HepG2 (cell line): ENCODE measurements around the gene PYGB. TPM values are rescaled to one million over a fixed set of nuclear protein-coding genes. Genes with fewer than 3 reads are reported as not detected.
A peak's percentile ranks its signal among the peaks of the same experiment; 100 is the strongest.

Experiments
- EED ChIP-seq: sonication (generic); formaldehyde crosslinking; IDR thresholded peaks from 2 replicates; pipeline ENCODE4 v1.5.0; 2020; ENCODE audit warnings: mild to moderate bottlenecking, missing genetic modification reagents
- HNF4A ChIP-seq: sonication (generic); formaldehyde crosslinking; IDR thresholded peaks from 2 replicates; pipeline ENCODE4 v1.4.0; 2020; ENCODE audit warnings: missing genetic modification reagents
- MTA1 ChIP-seq: sonication (generic); formaldehyde crosslinking; IDR thresholded peaks from 2 replicates; pipeline ENCODE4 v1.4.0; 2020; ENCODE audit warnings: missing genetic modification reagents, mild to moderate bottlenecking, borderline replicate concordance
- NR2C2 ChIP-seq: sonication (generic); formaldehyde crosslinking; IDR thresholded peaks from 2 replicates; pipeline ENCODE4 v1.4.0; 2020; ENCODE audit warnings: missing genetic modification reagents, mild to moderate bottlenecking, moderate library complexity, borderline replicate concordance
- SMARCC2 ChIP-seq: fragments of 450-650 bp; IDR thresholded peaks from 2 replicates; pipeline ENCODE4 v1.6.1; 2017; ENCODE audit warnings: antibody characterized with exemption, mild to moderate bottlenecking
- TCF7L2 ChIP-seq: IDR thresholded peaks from 2 replicates; pipeline ENCODE4 v1.6.1; 2011; ENCODE audit warnings: mild to moderate bottlenecking, low read depth, low read length, moderate library complexity
- ZNF230 ChIP-seq: sonication (generic); formaldehyde crosslinking; IDR thresholded peaks from 2 replicates; pipeline ENCODE4 v1.4.0; 2020; ENCODE audit warnings: mild to moderate bottlenecking, missing genetic modification reagents
- ZNF337 ChIP-seq: sonication (generic); formaldehyde crosslinking; IDR thresholded peaks from 2 replicates; pipeline ENCODE4 v1.5.1; 2020; ENCODE audit warnings: missing genetic modification reagents, low read depth, mild to moderate bottlenecking, borderline replicate concordance
- ZNF451 ChIP-seq: sonication (generic); formaldehyde crosslinking; IDR thresholded peaks from 2 replicates; pipeline ENCODE4 v1.5.0; 2020; ENCODE audit warnings: mild to moderate bottlenecking, missing genetic modification reagents
- ZNF543 ChIP-seq: sonication (generic); formaldehyde crosslinking; IDR thresholded peaks from 2 replicates; pipeline ENCODE4 v1.4.0; 2020; ENCODE audit warnings: mild to moderate bottlenecking, missing genetic modification reagents
- ZNF766 ChIP-seq: sonication (generic); formaldehyde crosslinking; IDR thresholded peaks from 2 replicates; pipeline ENCODE4 v1.5.0; 2020; ENCODE audit warnings: missing genetic modification reagents, borderline replicate concordance
- ZNF883 ChIP-seq: sonication (generic); formaldehyde crosslinking; IDR thresholded peaks from 2 replicates; pipeline ENCODE4 v1.5.1; 2020; ENCODE audit warnings: mild to moderate bottlenecking, missing genetic modification reagents; ENCODE audit errors: not compliant biosample characterization
- polyA plus RNA-seq, 8 experiments: library from polyadenylated mRNA; depleted of rRNA in 3 of 8; stranded (reverse) in 7 of 8; unstranded in 1 of 8; fragments of >200 nt; fragmentation: Illumina TruSeq in 4 of 8; extraction: Trizol in 4 of 8; gene quantifications; 2 replicates each; pipeline versions ENCODE4 v1.2.1 to v1.2.3, GENCODE V29; 2011 to 2016; ENCODE audit warnings: low read depth in 4 of 8, missing spikeins in 1 of 8, mixed read lengths in 1 of 8; ENCODE audit not compliant: insufficient read depth in 1 of 8
- total RNA-seq, 5 experiments: library from RNA; depleted of rRNA; stranded (reverse); fragments of >200 nt; fragmentation: Illumina TruSeq; extraction: Trizol; gene quantifications; 2 replicates each; pipeline ENCODE4 v1.2.3, GENCODE V29; 2016; ENCODE audit warnings: low read depth in 1 of 5
- TF ChIP-seq, protein P1 (sequence below): sonication (generic); formaldehyde crosslinking; IDR thresholded peaks from 2 replicates; pipeline ENCODE4 v1.4.0; 2020; ENCODE audit warnings: mild to moderate bottlenecking, missing genetic modification reagents
- TF ChIP-seq, protein P2 (sequence below): sonication (generic); formaldehyde crosslinking; IDR thresholded peaks from 2 replicates; pipeline ENCODE4 v1.4.0; 2020; ENCODE audit warnings: missing genetic modification reagents, borderline replicate concordance
- TF ChIP-seq, protein P3 (sequence below): sonication (generic); formaldehyde crosslinking; IDR thresholded peaks from 2 replicates; pipeline ENCODE4 v1.5.0; 2020; ENCODE audit warnings: missing genetic modification reagents
- TF ChIP-seq, protein P4 (sequence below): sonication (generic); formaldehyde crosslinking; IDR thresholded peaks from 2 replicates; pipeline ENCODE4 v1.8.0; 2022; ENCODE audit warnings: mild to moderate bottlenecking, missing genetic modification reagents, moderate library complexity
- TF ChIP-seq, protein P5 (sequence below): sonication (generic); formaldehyde crosslinking; IDR thresholded peaks from 2 replicates; pipeline ENCODE4 v1.5.0; 2020; ENCODE audit warnings: mild to moderate bottlenecking, missing genetic modification reagents, borderline replicate concordance

PYGB gene
- total and polyA plus RNA-seq, 2 of the 13 experiments (the other 11 are each of a cell fraction or from before 2014, with no cell fraction given): 24.2 to 86.3 TPM

DNA sequence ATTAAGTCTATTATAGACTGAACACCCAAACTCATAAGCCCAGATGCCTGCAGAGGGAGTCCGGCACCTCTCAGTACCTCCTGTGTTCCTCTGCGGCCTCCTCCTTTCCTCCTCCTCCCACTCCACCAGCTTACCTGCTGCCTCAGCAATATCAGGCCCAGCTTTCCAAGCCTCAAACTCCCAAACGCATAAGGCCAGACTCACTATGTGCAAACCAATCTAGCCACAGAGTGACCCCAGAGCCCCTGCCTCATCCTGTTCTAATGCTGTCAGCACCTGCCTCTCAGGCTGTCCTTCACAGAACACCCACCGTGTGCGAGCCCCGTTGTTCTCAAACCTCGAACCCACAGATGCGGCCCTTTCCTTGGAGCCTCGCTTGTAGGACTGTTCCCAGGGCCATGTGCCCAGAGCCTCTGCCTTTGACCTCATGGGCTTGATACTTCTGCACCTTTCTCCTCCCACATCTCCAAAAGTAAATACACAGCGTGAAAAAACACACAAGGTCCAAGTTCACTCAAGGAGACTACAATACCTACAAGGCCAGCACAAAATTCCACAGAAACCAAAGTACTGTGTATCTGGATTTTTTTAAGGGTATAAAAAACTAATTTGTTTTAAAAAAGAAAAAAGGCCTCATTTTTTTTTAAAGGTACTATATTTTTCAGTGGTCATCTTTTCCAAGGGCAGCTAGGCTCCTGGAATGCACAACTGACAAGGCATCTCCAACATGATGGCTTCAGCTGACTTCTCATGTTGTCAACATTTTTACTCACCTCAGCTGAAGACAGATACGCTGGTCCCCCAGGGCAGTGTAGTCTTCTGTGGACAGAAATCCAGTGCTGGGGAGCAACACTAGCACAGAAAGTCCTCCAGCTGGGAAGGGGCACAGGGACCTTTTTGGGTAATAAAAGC is 90.5 kb downstream of the PYGB start (continued):
- TF ChIP-seq EED (CRISPR knock-in tag): no peak
- no peak for TF ChIP-seq TCF7L2
- TF ChIP-seq ZNF883 (CRISPR knock-in tag): peak; percentile 97
- peak; percentile 97; the same call in 1 of the 2 replicates for TF ChIP-seq ZNF766 (CRISPR knock-in tag)
- TF ChIP-seq, protein P1, sequence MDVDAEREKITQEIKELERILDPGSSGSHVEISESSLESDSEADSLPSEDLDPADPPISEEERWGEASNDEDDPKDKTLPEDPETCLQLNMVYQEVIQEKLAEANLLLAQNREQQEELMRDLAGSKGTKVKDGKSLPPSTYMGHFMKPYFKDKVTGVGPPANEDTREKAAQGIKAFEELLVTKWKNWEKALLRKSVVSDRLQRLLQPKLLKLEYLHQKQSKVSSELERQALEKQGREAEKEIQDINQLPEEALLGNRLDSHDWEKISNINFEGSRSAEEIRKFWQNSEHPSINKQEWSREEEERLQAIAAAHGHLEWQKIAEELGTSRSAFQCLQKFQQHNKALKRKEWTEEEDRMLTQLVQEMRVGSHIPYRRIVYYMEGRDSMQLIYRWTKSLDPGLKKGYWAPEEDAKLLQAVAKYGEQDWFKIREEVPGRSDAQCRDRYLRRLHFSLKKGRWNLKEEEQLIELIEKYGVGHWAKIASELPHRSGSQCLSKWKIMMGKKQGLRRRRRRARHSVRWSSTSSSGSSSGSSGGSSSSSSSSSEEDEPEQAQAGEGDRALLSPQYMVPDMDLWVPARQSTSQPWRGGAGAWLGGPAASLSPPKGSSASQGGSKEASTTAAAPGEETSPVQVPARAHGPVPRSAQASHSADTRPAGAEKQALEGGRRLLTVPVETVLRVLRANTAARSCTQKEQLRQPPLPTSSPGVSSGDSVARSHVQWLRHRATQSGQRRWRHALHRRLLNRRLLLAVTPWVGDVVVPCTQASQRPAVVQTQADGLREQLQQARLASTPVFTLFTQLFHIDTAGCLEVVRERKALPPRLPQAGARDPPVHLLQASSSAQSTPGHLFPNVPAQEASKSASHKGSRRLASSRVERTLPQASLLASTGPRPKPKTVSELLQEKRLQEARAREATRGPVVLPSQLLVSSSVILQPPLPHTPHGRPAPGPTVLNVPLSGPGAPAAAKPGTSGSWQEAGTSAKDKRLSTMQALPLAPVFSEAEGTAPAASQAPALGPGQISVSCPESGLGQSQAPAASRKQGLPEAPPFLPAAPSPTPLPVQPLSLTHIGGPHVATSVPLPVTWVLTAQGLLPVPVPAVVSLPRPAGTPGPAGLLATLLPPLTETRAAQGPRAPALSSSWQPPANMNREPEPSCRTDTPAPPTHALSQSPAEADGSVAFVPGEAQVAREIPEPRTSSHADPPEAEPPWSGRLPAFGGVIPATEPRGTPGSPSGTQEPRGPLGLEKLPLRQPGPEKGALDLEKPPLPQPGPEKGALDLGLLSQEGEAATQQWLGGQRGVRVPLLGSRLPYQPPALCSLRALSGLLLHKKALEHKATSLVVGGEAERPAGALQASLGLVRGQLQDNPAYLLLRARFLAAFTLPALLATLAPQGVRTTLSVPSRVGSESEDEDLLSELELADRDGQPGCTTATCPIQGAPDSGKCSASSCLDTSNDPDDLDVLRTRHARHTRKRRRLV (CRISPR knock-in tag): no peak
- TF ChIP-seq ZNF230: no peak
- TF ChIP-seq, protein P2, sequence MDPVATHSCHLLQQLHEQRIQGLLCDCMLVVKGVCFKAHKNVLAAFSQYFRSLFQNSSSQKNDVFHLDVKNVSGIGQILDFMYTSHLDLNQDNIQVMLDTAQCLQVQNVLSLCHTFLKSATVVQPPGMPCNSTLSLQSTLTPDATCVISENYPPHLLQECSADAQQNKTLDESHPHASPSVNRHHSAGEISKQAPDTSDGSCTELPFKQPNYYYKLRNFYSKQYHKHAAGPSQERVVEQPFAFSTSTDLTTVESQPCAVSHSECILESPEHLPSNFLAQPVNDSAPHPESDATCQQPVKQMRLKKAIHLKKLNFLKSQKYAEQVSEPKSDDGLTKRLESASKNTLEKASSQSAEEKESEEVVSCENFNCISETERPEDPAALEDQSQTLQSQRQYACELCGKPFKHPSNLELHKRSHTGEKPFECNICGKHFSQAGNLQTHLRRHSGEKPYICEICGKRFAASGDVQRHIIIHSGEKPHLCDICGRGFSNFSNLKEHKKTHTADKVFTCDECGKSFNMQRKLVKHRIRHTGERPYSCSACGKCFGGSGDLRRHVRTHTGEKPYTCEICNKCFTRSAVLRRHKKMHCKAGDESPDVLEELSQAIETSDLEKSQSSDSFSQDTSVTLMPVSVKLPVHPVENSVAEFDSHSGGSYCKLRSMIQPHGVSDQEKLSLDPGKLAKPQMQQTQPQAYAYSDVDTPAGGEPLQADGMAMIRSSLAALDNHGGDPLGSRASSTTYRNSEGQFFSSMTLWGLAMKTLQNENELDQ: no peak
- peak; percentile 86 for TF ChIP-seq ZNF543 (CRISPR knock-in tag)
- TF ChIP-seq HNF4A: peak; percentile 96
- TF ChIP-seq, protein P3, sequence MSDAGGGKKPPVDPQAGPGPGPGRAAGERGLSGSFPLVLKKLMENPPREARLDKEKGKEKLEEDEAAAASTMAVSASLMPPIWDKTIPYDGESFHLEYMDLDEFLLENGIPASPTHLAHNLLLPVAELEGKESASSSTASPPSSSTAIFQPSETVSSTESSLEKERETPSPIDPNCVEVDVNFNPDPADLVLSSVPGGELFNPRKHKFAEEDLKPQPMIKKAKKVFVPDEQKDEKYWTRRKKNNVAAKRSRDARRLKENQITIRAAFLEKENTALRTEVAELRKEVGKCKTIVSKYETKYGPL (CRISPR knock-in tag): 0 out of 2 replicates have a peak, but pooled peaks have one; percentile 53
- no peak for TF ChIP-seq ZNF337 (CRISPR knock-in tag)
- TF ChIP-seq, protein P4, sequence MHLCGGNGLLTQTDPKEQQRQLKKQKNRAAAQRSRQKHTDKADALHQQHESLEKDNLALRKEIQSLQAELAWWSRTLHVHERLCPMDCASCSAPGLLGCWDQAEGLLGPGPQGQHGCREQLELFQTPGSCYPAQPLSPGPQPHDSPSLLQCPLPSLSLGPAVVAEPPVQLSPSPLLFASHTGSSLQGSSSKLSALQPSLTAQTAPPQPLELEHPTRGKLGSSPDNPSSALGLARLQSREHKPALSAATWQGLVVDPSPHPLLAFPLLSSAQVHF (CRISPR knock-in tag): no peak
- TF ChIP-seq MTA1: peak; percentile 98
- TF ChIP-seq, protein P5, sequence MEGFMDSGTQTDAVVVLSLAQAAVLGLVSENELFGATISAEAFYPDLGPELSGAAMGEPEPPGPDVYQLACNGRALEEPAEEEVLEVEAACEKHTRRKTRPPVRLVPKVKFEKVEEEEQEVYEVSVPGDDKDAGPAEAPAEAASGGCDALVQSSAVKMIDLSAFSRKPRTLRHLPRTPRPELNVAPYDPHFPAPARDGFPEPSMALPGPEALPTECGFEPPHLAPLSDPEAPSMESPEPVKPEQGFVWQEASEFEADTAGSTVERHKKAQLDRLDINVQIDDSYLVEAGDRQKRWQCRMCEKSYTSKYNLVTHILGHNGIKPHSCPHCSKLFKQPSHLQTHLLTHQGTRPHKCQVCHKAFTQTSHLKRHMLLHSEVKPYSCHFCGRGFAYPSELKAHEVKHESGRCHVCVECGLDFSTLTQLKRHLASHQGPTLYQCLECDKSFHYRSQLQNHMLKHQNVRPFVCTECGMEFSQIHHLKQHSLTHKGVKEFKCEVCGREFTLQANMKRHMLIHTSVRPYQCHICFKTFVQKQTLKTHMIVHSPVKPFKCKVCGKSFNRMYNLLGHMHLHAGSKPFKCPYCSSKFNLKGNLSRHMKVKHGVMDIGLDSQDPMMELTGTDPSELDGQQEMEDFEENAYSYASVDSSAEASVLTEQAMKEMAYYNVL (CRISPR knock-in tag): no peak; the same call in 1 of the 2 replicates
- peak; percentile 92 for TF ChIP-seq NR2C2 (CRISPR knock-in tag)
- TF ChIP-seq ZNF451: peak; percentile 98
- TF ChIP-seq SMARCC2: no peak
